Cardiac septum (tissue), 1 donor: Measurements from ENCODE around the gene PWWP2B. TPM values are rescaled to one million over a fixed set of nuclear protein-coding genes. Genes with fewer than 3 reads are reported as not detected.

Experiments
- DNase-seq: peaks from one replicate; pipeline ENCODE4 v3.0.0-alpha.2; 2020; ENCODE audit warnings: low spot score
- intact Hi-C: fragments of 100-400 bp; cut with DNase I; formaldehyde crosslinking; loops from one replicate; pipeline ENCODE4 v1.14.0; 2022
- long read RNA-seq: library from polyadenylated mRNA; unstranded; transcript quantifications from one replicate; pipeline ENCODE4 v2.0.0, GENCODE V29; 2021
- total RNA-seq: library from RNA; stranded (reverse); fragmentation: NEBNext Ultra II Directional; extraction: Animal tissue kit (Norgen Biotek cat#: 25700); gene quantifications from one replicate; pipeline ENCODE4 v1.2.1, GENCODE V29; 2021
- donor health status: DM: no; HTN: no; CAD: no.

The PWWP2B gene
- 14.3 TPM for total RNA-seq
- long read RNA-seq, transcript PWWP2B-201 (3 exons, 2,651 nt): major isoform, 38 of 59 reads
- long read RNA-seq, partial matches to known transcripts: 10 of 59 reads
- long read RNA-seq, other reads (novel, unspliced or antisense): 8 of 59 reads

- no peak for DNase-seq
- intact Hi-C loops: loop anchor here (5.0 kb wide), 2 partner anchors 120 to 235 kb away; no protein-coding TSS in a partner anchor
These were observed at the start of gene PWWP2B for GRCh38 chr10:132397036-132397541. PWWP2B (plus strand) TSS chr10:132397200; CDS start chr10:132397227, 27 bp downstream.

- DNase-seq: no peak
- intact Hi-C loops: no loop called here
These were observed 49.6 kb upstream of the PWWP2B start for GRCh38 chr10:132347211-132347930.

- intact Hi-C loops: no loop called here
These were observed 49.1 kb upstream of the PWWP2B start for GRCh38 chr10:132347931-132348267.

GRCh38 chr10:132349766-132350165 lies 47.2 kb upstream of the PWWP2B start:
- intact Hi-C loops: no loop called here
- DNase-seq: no peak

More at GRCh38 chr10:132347931-132348267, 49.1 kb upstream of the PWWP2B start:
- DNase-seq: no peak

GRCh38 chr10:132350391-132350790 lies 46.6 kb upstream of the PWWP2B start:
- DNase-seq: no peak
- intact Hi-C loops: no loop called here

GRCh38 chr10:132350946-132351345 lies 46.1 kb upstream of the PWWP2B start:
- intact Hi-C loops: no loop called here
- DNase-seq: no peak

GRCh38 chr10:132351611-132352010 lies 45.4 kb upstream of the PWWP2B start:
- peak; percentile 51 for DNase-seq
- intact Hi-C loops: no loop called here

- intact Hi-C loops: loop anchor here (1.0 kb wide), 1 partner anchor 129 kb away; no protein-coding TSS in a partner anchor
- peak; percentile 88 for DNase-seq
These were observed 44.3 kb upstream of the PWWP2B start for GRCh38 chr10:132352462-132353308.

GRCh38 chr10:132353456-132354355 lies 43.3 kb upstream of the PWWP2B start:
- intact Hi-C loops: loop anchor here (1.0 kb wide), 1 partner anchor 130 kb away; no protein-coding TSS in a partner anchor
- no peak for DNase-seq

- peak; percentile 71 for DNase-seq
- intact Hi-C loops: no loop called here
These were observed 42.5 kb upstream of the PWWP2B start for GRCh38 chr10:132354356-132355094.

- intact Hi-C loops: no loop called here
- DNase-seq: peak; percentile 33
These were observed 41.7 kb upstream of the PWWP2B start for GRCh38 chr10:132355297-132355696.

GRCh38 chr10:132355754-132356153 lies 41.2 kb upstream of the PWWP2B start:
- intact Hi-C loops: no loop called here
- DNase-seq: peak; percentile 70

DNA sequence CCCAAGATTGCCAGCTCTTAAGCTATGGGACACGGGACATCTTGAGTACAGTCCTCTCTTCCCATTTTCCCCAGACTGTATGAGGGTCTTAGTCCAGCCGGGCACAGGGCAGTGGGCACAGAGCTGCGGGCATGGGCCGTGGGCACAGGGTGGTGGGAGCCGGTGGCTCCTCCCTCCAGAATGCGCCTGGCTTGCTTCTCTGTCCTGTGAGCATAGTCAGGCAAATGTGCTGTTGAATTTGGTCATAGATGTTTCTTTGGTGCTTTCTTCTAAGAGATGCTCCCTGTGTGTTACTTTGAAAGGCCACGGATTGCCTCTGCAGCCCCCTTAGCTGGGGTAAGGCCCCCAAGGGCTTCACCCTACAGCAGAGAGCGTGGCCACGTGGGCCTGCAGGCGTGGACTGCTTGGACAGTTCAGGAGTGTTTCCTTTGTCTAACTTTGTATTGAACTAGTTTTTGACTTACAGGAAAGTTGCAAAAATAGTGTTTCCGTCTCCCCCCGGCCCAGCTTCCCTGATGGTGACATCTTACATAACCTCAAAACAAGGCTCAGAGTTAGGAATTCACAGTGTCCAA lies 40.3 kb upstream of the PWWP2B start:
- intact Hi-C loops: no loop called here
- DNase-seq: peak; percentile 46

- DNase-seq: peak; percentile 15
- intact Hi-C loops: no loop called here
These were observed 39.5 kb upstream of the PWWP2B start for GRCh38 chr10:132357286-132358058.

DNA sequence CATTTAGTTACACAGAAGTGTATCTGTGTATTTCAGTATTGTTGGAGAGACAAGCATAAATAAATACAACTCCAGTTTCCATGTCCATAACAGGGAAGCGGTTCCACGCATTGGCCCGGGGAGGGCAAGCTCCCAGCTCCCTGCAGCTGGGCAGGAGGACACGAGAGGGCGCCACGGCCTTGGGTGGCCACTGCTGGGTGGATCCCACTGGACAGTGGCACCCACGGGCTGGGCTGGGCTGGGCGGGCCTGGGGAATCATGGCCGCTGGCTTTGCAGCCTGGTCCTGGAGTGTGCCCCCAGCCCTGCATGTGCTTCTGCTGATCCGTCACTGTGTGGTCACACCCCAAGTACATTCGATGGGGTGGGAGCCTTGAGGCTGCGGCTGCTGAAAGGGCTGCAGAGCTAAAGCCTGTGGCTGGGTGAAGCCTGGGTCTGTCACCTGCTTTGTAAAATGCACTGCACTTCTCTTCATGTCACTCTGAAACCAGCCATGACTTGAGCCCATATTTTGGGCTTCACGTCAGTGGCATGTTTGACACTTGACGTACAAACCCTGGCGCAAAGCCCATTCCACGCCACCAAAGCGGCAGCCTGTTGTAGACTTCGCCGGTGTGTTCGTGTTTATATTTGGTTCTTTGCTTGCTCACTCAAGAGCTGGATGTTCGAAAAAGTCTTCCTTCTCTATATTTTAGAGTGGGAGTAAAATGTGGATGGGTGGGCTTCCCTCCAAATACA lies 37.5 kb upstream of the PWWP2B start:
- intact Hi-C loops: no loop called here
- peak; percentile 75 for DNase-seq

- DNase-seq: peak; percentile 59
- intact Hi-C loops: no loop called here
These were observed 36.1 kb upstream of the PWWP2B start for GRCh38 chr10:132360766-132361447.
